ENCODE results near the gene CPE. TPM values are rescaled to one million over a fixed set of nuclear protein-coding genes. Genes with fewer than 3 reads are reported as not detected.

Gene CPE
- polyA plus RNA-seq, 4 donors, result 1.1 to 326 (median 22.9) TPM

- H3K27me3 ChIP-seq (ENCODE audit: control insufficient read depth in 3 of 3, insufficient read depth in 3 of 3, low read length in 3 of 3), result peaks cover 0 to 2% (median 0%) of the 10 kb centered on the region in 3 donors
- WGBS, 3 donors, result 63 to 82% (median 65%) methylated on average over 1 of the region's 1 CpG
- FAIRE-seq, result no peak
- H3K36me3 ChIP-seq (ENCODE audit: control insufficient read depth in 3 of 3, insufficient read depth in 2 of 3, low read depth in 1 of 3, low read length in 3 of 3), result no peaks in the 10 kb centered on the region
- no peak overlapping the region for H3K4me3 ChIP-seq (ENCODE audit: low read depth in 1 of 3, low read length in 3 of 3)
- no peaks in the 10 kb centered on the region for H3K4me1 ChIP-seq (ENCODE audit: control insufficient read depth in 3 of 3, insufficient read depth in 2 of 3, low read depth in 1 of 3, low read length in 2 of 3)
- no peak for DNase-seq
- no peaks in the 10 kb centered on the region for H3K9me3 ChIP-seq (ENCODE audit: control insufficient read depth in 2 of 2, insufficient read depth in 1 of 2, low read depth in 1 of 2, low read length in 1 of 2)
- H3K27ac ChIP-seq (ENCODE audit: low read depth in 1 of 3, low read length in 2 of 3), result no peak overlapping the region
Measured at GRCh38 chr4:165517216-165517615, 138.4 kb downstream of the CPE start.

- H3K4me3 ChIP-seq (ENCODE audit: low read depth in 1 of 3, low read length in 3 of 3), result no peak overlapping the region
- no peak for DNase-seq
- no peak for FAIRE-seq
- H3K9me3 ChIP-seq (ENCODE audit: control insufficient read depth in 2 of 2, insufficient read depth in 1 of 2, low read depth in 1 of 2, low read length in 1 of 2), result no peaks in the 10 kb centered on the region
- H3K4me1 ChIP-seq (ENCODE audit: control insufficient read depth in 3 of 3, insufficient read depth in 2 of 3, low read depth in 1 of 3, low read length in 2 of 3), result no peaks in the 10 kb centered on the region
- H3K27ac ChIP-seq (ENCODE audit: low read depth in 1 of 3, low read length in 2 of 3), result no peak overlapping the region
- H3K27me3 ChIP-seq (ENCODE audit: control insufficient read depth in 3 of 3, insufficient read depth in 3 of 3, low read length in 3 of 3), result peaks cover 0 to 2% (median 0%) of the 10 kb centered on the region in 3 donors
- H3K36me3 ChIP-seq (ENCODE audit: control insufficient read depth in 3 of 3, insufficient read depth in 2 of 3, low read depth in 1 of 3, low read length in 3 of 3), result no peaks in the 10 kb centered on the region
- 76 to 94% (median 85%) methylated on average over 1 of the region's 1 CpG for WGBS, 3 donors
Measured at GRCh38 chr4:165518024-165518616, 139.3 kb downstream of the CPE start.

GRCh38 chr4:165518686-165519085 is 139.9 kb downstream of the CPE start:
- DNase-seq (no peak), FAIRE-seq (no peak)
- H3K4me3 ChIP-seq (ENCODE audit: low read depth in 1 of 3, low read length in 3 of 3), result no peak overlapping the region
- no peaks in the 10 kb centered on the region for H3K4me1 ChIP-seq (ENCODE audit: control insufficient read depth in 3 of 3, insufficient read depth in 2 of 3, low read depth in 1 of 3, low read length in 2 of 3)
- H3K27me3 ChIP-seq (ENCODE audit: control insufficient read depth in 3 of 3, insufficient read depth in 3 of 3, low read length in 3 of 3), result peaks cover 0 to 2% (median 0%) of the 10 kb centered on the region in 3 donors
- H3K27ac ChIP-seq (ENCODE audit: low read depth in 1 of 3, low read length in 2 of 3), result no peak overlapping the region
- WGBS, 3 donors, result 27 to 65% (median 44%) methylated on average over 1 of the region's 1 CpG
- H3K36me3 ChIP-seq (ENCODE audit: control insufficient read depth in 3 of 3, insufficient read depth in 2 of 3, low read depth in 1 of 3, low read length in 3 of 3), result no peaks in the 10 kb centered on the region
- no peaks in the 10 kb centered on the region for H3K9me3 ChIP-seq (ENCODE audit: control insufficient read depth in 2 of 2, insufficient read depth in 1 of 2, low read depth in 1 of 2, low read length in 1 of 2)

- FAIRE-seq (no peak), DNase-seq (no peak)
- H3K27ac ChIP-seq (ENCODE audit: low read depth in 1 of 3, low read length in 2 of 3), result no peak overlapping the region
- peaks cover 0 to 2% (median 0%) of the 10 kb centered on the region in 3 donors for H3K27me3 ChIP-seq (ENCODE audit: control insufficient read depth in 3 of 3, insufficient read depth in 3 of 3, low read length in 3 of 3)
- H3K4me3 ChIP-seq (ENCODE audit: low read depth in 1 of 3, low read length in 3 of 3), result no peak overlapping the region
- no peaks in the 10 kb centered on the region for H3K4me1 ChIP-seq (ENCODE audit: control insufficient read depth in 3 of 3, insufficient read depth in 2 of 3, low read depth in 1 of 3, low read length in 2 of 3)
- H3K9me3 ChIP-seq (ENCODE audit: control insufficient read depth in 2 of 2, insufficient read depth in 1 of 2, low read depth in 1 of 2, low read length in 1 of 2), result no peaks in the 10 kb centered on the region
- no peaks in the 10 kb centered on the region for H3K36me3 ChIP-seq (ENCODE audit: control insufficient read depth in 3 of 3, insufficient read depth in 2 of 3, low read depth in 1 of 3, low read length in 3 of 3)
Measured at GRCh38 chr4:165519591-165519990, 140.8 kb downstream of the CPE start.

GRCh38 chr4:165520086-165520485 is 141.3 kb downstream of the CPE start:
- Histone ChIP-seq H3K4me1 (ENCODE audit: control insufficient read depth in 3 of 3, insufficient read depth in 2 of 3, low read depth in 1 of 3, low read length in 2 of 3) (no peaks in the 10 kb centered on the region), H3K27me3 (ENCODE audit: control insufficient read depth in 3 of 3, insufficient read depth in 3 of 3, low read length in 3 of 3) (peaks cover 0 to 2% (median 0%) of the 10 kb centered on the region in 3 donors), H3K27ac (ENCODE audit: low read depth in 1 of 3, low read length in 2 of 3) (no peak overlapping the region), H3K4me3 (ENCODE audit: low read depth in 1 of 3, low read length in 3 of 3) (no peak overlapping the region), H3K36me3 (ENCODE audit: control insufficient read depth in 3 of 3, insufficient read depth in 2 of 3, low read depth in 1 of 3, low read length in 3 of 3) (no peaks in the 10 kb centered on the region), H3K9me3 (ENCODE audit: control insufficient read depth in 2 of 2, insufficient read depth in 1 of 2, low read depth in 1 of 2, low read length in 1 of 2) (no peaks in the 10 kb centered on the region)
- FAIRE-seq (no peak), DNase-seq (no peak)
- WGBS, 3 donors, result 68 to 74% (median 71%) methylated on average over 4 of the region's 4 CpGs

GRCh38 chr4:165522050-165522449 is 143.2 kb downstream of the CPE start:
- no peaks in the 10 kb centered on the region for H3K4me1 ChIP-seq (ENCODE audit: control insufficient read depth in 3 of 3, insufficient read depth in 2 of 3, low read depth in 1 of 3, low read length in 2 of 3)
- no peak overlapping the region for H3K4me3 ChIP-seq (ENCODE audit: low read depth in 1 of 3, low read length in 3 of 3)
- whole genome bisulfite sequencing, 3 donors, result 74 to 84% (median 77%) methylated on average over 1 of the region's 1 CpG
- H3K27ac ChIP-seq (ENCODE audit: low read depth in 1 of 3, low read length in 2 of 3), result no peak overlapping the region
- H3K36me3 ChIP-seq (ENCODE audit: control insufficient read depth in 3 of 3, insufficient read depth in 2 of 3, low read depth in 1 of 3, low read length in 3 of 3), result no peaks in the 10 kb centered on the region
- H3K27me3 ChIP-seq (ENCODE audit: control insufficient read depth in 3 of 3, insufficient read depth in 3 of 3, low read length in 3 of 3), result peaks cover 0 to 2% (median 0%) of the 10 kb centered on the region in 3 donors
- FAIRE-seq (no peak), DNase-seq (no peak)
- H3K9me3 ChIP-seq (ENCODE audit: control insufficient read depth in 2 of 2, insufficient read depth in 1 of 2, low read depth in 1 of 2, low read length in 1 of 2), result no peaks in the 10 kb centered on the region

GRCh38 chr4:165524532-165525190 is 145.9 kb downstream of the CPE start:
- no peak overlapping the region for H3K27ac ChIP-seq (ENCODE audit: low read depth in 1 of 3, low read length in 2 of 3)
- no peak for FAIRE-seq
- no peaks in the 10 kb centered on the region for H3K36me3 ChIP-seq (ENCODE audit: control insufficient read depth in 3 of 3, insufficient read depth in 2 of 3, low read depth in 1 of 3, low read length in 3 of 3)
- DNase-seq, result no peak
- H3K4me3 ChIP-seq (ENCODE audit: low read depth in 1 of 3, low read length in 3 of 3), result no peak overlapping the region
- H3K4me1 ChIP-seq (ENCODE audit: control insufficient read depth in 3 of 3, insufficient read depth in 2 of 3, low read depth in 1 of 3, low read length in 2 of 3), result no peaks in the 10 kb centered on the region
- no peaks in the 10 kb centered on the region for H3K9me3 ChIP-seq (ENCODE audit: control insufficient read depth in 2 of 2, insufficient read depth in 1 of 2, low read depth in 1 of 2, low read length in 1 of 2)
- H3K27me3 ChIP-seq (ENCODE audit: control insufficient read depth in 3 of 3, insufficient read depth in 3 of 3, low read length in 3 of 3), result no peaks in the 10 kb centered on the region
- 83 to 90% (median 85%) methylated on average over 9 of the region's 9 CpGs for WGBS, 3 donors

GRCh38 chr4:165532976-165533375 is 154.2 kb downstream of the CPE start:
- H3K9me3 ChIP-seq (ENCODE audit: control insufficient read depth in 2 of 2, insufficient read depth in 1 of 2, low read depth in 1 of 2, low read length in 1 of 2), result no peaks in the 10 kb centered on the region
- H3K4me1 ChIP-seq (ENCODE audit: control insufficient read depth in 3 of 3, insufficient read depth in 2 of 3, low read depth in 1 of 3, low read length in 2 of 3), result no peaks in the 10 kb centered on the region
- no peaks in the 10 kb centered on the region for H3K27me3 ChIP-seq (ENCODE audit: control insufficient read depth in 3 of 3, insufficient read depth in 3 of 3, low read length in 3 of 3)
- no peaks in the 10 kb centered on the region for H3K36me3 ChIP-seq (ENCODE audit: control insufficient read depth in 3 of 3, insufficient read depth in 2 of 3, low read depth in 1 of 3, low read length in 3 of 3)
- FAIRE-seq (no peak), DNase-seq (no peak)
- WGBS, 3 donors, result 82 to 92% (median 86%) methylated on average over 4 of the region's 4 CpGs
- H3K27ac ChIP-seq (ENCODE audit: low read depth in 1 of 3, low read length in 2 of 3), result no peak overlapping the region
- H3K4me3 ChIP-seq (ENCODE audit: low read depth in 1 of 3, low read length in 3 of 3), result no peak overlapping the region
